HEK293 (cell line): ENCODE results near the gene NCF2.
A peak's percentile ranks its signal among the peaks of the same experiment; 100 is the strongest.

Experiments used
- CTCF ChIA-PET: fragments of 350-600 bp; formaldehyde crosslinking; extraction: SDS; loops from one replicate; lab custom pipeline; 2021; ENCODE audit warnings: antibody characterized with exemption; lab: Yijun Ruan, JAX
- POLR2A ChIA-PET: fragments of 300-600 bp; formaldehyde crosslinking; extraction: SDS; loops from one replicate; lab custom pipeline; 2020; ENCODE audit warnings: antibody characterized with exemption, inconsistent platforms; lab: Yijun Ruan, JAX
- H3K27ac ChIP-seq: fragments of 200-500 bp; sonication (Bioruptor generic); 2 replicates; pipeline ENCODE4 v1.5.1; 2014; ENCODE audit warnings: low read depth, low read length, control low read depth, inconsistent platforms; ENCODE audit errors: extremely low read depth
- H3K36me3 ChIP-seq, 2 experiments: fragments of 200-500 bp in 1 of 2; sonication (Bioruptor generic) in 1 of 2; 1 replicate in 1 of 2; 2 replicates in 1 of 2; pipeline ENCODE4 v1.5.1; 2014 to 2017; ENCODE audit warnings: inconsistent platforms in 2 of 2, low read length in 2 of 2; ENCODE audit not compliant: control insufficient read depth in 2 of 2, insufficient read depth in 1 of 2
- H3K4me1 ChIP-seq: fragments of 200-500 bp; sonication (Bioruptor generic); 2 replicates; pipeline ENCODE4 v1.5.1; 2014; ENCODE audit warnings: mild to moderate bottlenecking, low read length, inconsistent platforms; ENCODE audit not compliant: control insufficient read depth, insufficient read depth
- H3K4me3 ChIP-seq: 2 replicates; pipeline ENCODE4 v1.5.1; 2011; ENCODE audit warnings: low read depth, mild to moderate bottlenecking, control low read depth, low read length, moderate library complexity
- H3K9me3 ChIP-seq: fragments of 200-500 bp; sonication (Bioruptor generic); 2 replicates; pipeline ENCODE4 v1.5.1; 2014; ENCODE audit warnings: low read depth, low read length, inconsistent platforms; ENCODE audit not compliant: control insufficient read depth, insufficient read depth
- EGR2 ChIP-seq: fragments of 450-650 bp; formaldehyde crosslinking; IDR thresholded peaks from 2 replicates; pipeline ENCODE4 v1.5.1; 2016; ENCODE audit warnings: low read depth, missing biosample characterization, missing genetic modification characterization
- HOXA7 ChIP-seq: sonication (generic); formaldehyde crosslinking; IDR thresholded peaks from 2 replicates; pipeline ENCODE4 v1.8.1; 2022; ENCODE audit warnings: missing genetic modification reagents, borderline replicate concordance
- KLF8 ChIP-seq: fragments of 450-650 bp; formaldehyde crosslinking; IDR thresholded peaks from 2 replicates; pipeline ENCODE4 v1.5.1; 2016; ENCODE audit warnings: missing biosample characterization, missing genetic modification characterization
- SCRT1 ChIP-seq: fragments of 450-650 bp; formaldehyde crosslinking; IDR thresholded peaks from 2 replicates; pipeline ENCODE4 v1.5.1; 2016; ENCODE audit warnings: missing biosample characterization, missing genetic modification characterization, borderline replicate concordance
- WT1 ChIP-seq: fragments of 450-650 bp; formaldehyde crosslinking; IDR thresholded peaks from 2 replicates; pipeline ENCODE4 v1.5.1; 2016; ENCODE audit warnings: missing biosample characterization, missing genetic modification characterization
- ZNF10 ChIP-seq: fragments of 450-650 bp; formaldehyde crosslinking; IDR thresholded peaks from 2 replicates; pipeline ENCODE4 v1.5.1; 2017; ENCODE audit warnings: missing biosample characterization, missing genetic modification characterization
- ZNF133 ChIP-seq: fragments of 450-650 bp; formaldehyde crosslinking; IDR thresholded peaks from 2 replicates; pipeline ENCODE4 v1.5.1; 2016; ENCODE audit warnings: missing biosample characterization, missing genetic modification characterization
- ZNF157 ChIP-seq: fragments of 450-650 bp; formaldehyde crosslinking; IDR thresholded peaks from 2 replicates; pipeline ENCODE4 v1.5.1; 2016; ENCODE audit warnings: missing biosample characterization, missing genetic modification characterization
- ZNF274 ChIP-seq, 2 experiments: fragments of 200-500 bp in 1 of 2; fragments of 450-650 bp in 1 of 2; sonication (Bioruptor generic) in 1 of 2; formaldehyde crosslinking in 1 of 2; IDR thresholded peaks; 2 replicates each; pipeline versions ENCODE4 v1.5.1 to v1.6.1; 2014 to 2016; ENCODE audit warnings: borderline replicate concordance in 1 of 2, inconsistent platforms in 1 of 2, low read length in 1 of 2, missing biosample characterization in 1 of 2, missing genetic modification characterization in 1 of 2
- ZNF302 ChIP-seq: fragments of 450-650 bp; formaldehyde crosslinking; IDR thresholded peaks from 2 replicates; pipeline ENCODE4 v1.5.1; 2016; ENCODE audit warnings: missing biosample characterization, missing genetic modification characterization, low read depth
- ZNF426 ChIP-seq: fragments of 450-650 bp; formaldehyde crosslinking; IDR thresholded peaks from 2 replicates; pipeline ENCODE4 v1.5.1; 2017; ENCODE audit warnings: missing biosample characterization, missing genetic modification characterization, mild to moderate bottlenecking, inconsistent platforms, moderate library complexity
- ZNF48 ChIP-seq: fragments of 450-650 bp; formaldehyde crosslinking; IDR thresholded peaks from 2 replicates; pipeline ENCODE4 v1.5.1; 2016; ENCODE audit warnings: missing biosample characterization, missing genetic modification characterization
- ZNF558 ChIP-seq: fragments of 450-650 bp; formaldehyde crosslinking; IDR thresholded peaks from 2 replicates; pipeline ENCODE4 v1.5.1; 2016; ENCODE audit warnings: missing biosample characterization, missing genetic modification characterization
- ZNF664 ChIP-seq: fragments of 450-650 bp; formaldehyde crosslinking; IDR thresholded peaks from 2 replicates; pipeline ENCODE4 v1.5.1; 2016; ENCODE audit warnings: missing biosample characterization, missing genetic modification characterization
- ZNF776 ChIP-seq: fragments of 450-650 bp; formaldehyde crosslinking; IDR thresholded peaks from 2 replicates; pipeline ENCODE4 v1.5.0; 2017; ENCODE audit warnings: missing biosample characterization, missing genetic modification characterization, borderline replicate concordance
- ZXDB ChIP-seq: fragments of 450-650 bp; formaldehyde crosslinking; IDR thresholded peaks from 2 replicates; pipeline ENCODE4 v1.5.1; 2016; ENCODE audit warnings: missing biosample characterization, missing genetic modification characterization
- TF ChIP-seq, protein P1 (sequence below): fragments of 450-650 bp; formaldehyde crosslinking; IDR thresholded peaks from 2 replicates; pipeline ENCODE4 v1.5.1; 2016; ENCODE audit warnings: missing biosample characterization, missing genetic modification characterization
- TF ChIP-seq, protein P2 (sequence below): fragments of 450-650 bp; formaldehyde crosslinking; IDR thresholded peaks from 2 replicates; pipeline ENCODE4 v1.5.1; 2017; ENCODE audit warnings: missing biosample characterization, missing genetic modification characterization
- TF ChIP-seq, protein P3 (sequence below): fragments of 450-650 bp; formaldehyde crosslinking; IDR thresholded peaks from 2 replicates; pipeline ENCODE4 v1.5.1; 2017; ENCODE audit warnings: missing biosample characterization, missing genetic modification characterization
- TF ChIP-seq, protein P4 (sequence below): fragments of 450-650 bp; formaldehyde crosslinking; optimal IDR thresholded peaks from 2 replicates; pipeline ENCODE3; 2016; ENCODE audit warnings: missing biosample characterization, mild to moderate bottlenecking, missing genetic modification characterization

NCF2 gene

DNA sequence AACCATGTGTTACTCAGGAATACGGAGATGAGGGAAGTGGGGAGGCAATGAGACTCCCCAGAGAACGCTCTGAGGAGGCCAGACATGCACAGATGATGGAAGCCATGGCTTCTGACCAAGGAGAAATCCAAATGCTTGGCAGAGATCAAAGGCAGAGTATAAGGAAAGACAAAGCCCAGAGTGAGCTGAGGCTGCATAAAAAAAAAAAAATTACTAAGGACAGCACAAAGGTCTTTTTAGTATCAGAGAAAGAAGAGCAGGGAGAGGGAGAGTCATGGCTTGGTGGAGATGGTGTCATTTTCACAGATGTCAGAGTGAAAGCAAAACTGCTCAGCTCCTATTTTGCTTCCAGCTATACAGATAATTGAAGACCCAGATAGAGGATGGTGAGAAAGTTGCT, 8.1 kb upstream of the NCF2 start (continued):
- TF ChIP-seq, protein P1, sequence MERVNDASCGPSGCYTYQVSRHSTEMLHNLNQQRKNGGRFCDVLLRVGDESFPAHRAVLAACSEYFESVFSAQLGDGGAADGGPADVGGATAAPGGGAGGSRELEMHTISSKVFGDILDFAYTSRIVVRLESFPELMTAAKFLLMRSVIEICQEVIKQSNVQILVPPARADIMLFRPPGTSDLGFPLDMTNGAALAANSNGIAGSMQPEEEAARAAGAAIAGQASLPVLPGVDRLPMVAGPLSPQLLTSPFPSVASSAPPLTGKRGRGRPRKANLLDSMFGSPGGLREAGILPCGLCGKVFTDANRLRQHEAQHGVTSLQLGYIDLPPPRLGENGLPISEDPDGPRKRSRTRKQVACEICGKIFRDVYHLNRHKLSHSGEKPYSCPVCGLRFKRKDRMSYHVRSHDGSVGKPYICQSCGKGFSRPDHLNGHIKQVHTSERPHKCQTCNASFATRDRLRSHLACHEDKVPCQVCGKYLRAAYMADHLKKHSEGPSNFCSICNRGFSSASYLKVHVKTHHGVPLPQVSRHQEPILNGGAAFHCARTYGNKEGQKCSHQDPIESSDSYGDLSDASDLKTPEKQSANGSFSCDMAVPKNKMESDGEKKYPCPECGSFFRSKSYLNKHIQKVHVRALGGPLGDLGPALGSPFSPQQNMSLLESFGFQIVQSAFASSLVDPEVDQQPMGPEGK (tag by site-specific recombination), result no peak

DNA sequence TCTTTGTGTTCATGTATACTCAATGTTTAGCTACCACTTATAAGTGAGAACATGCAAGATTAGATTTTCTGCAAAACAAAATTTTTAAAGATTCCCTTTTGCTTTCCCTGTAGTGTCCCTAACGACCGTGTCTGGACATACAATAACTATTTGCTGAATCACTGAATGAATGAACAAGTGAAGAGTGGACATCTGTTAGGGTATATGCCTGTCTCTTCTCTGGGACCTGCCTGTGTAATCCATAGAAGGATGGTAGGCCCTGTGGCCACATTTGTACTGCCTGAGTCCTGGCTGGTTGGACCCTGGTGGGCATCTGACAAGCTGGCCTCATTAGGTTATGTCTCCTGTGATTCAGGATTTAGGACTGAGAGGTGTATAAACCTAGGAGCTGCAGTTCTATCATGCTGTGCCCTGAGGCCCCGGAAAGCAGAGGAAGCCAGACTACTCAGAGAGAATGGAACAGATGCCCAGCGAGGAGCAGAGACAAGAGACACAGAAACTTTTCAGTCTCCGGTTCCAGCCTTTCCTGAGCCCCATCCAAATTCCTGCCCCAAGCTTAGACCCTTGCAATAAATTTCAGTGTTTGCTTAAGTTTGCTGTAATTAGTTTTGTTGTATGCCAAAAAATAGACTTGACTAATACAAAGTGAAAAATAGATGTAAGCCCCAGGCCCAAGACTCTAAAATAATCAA, 7.5 kb upstream of the NCF2 start:
- H3K9me3 ChIP-seq, result no peaks in the 10 kb centered on the region
- no peaks in the 10 kb centered on the region for H3K36me3 ChIP-seq
- H3K27ac ChIP-seq, result no peak overlapping the region
- ChIA-PET POLR2A (no interaction called here), CTCF (interaction anchor here (0.8 kb wide), 1 partner anchor 18 kb away, joined by 3 read pairs; no protein-coding TSS in a partner anchor)
- H3K4me1 ChIP-seq, result no peaks in the 10 kb centered on the region
- no peak overlapping the region for H3K4me3 ChIP-seq
- TF ChIP-seq ZNF302, result no peak

DNA sequence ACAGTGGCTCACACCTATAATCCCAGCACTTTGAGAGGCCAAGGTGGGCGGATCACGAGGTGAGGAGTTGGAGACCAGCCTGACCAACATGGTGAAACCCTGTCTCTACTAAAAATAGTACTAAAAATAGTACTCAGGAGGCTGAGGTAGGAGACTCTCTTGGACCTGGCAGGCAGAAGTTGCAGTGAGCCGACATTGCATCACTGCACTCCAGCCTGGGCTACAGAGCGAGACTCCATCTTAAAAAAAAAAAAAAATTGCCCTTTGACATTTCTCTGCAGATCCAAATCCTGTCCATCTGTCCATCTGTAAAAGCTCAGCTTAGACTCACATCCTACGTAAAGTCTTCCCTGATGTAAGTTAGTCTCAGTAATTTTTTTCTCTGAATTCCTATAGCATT, 6.2 kb upstream of the NCF2 start:
- TF ChIP-seq ZNF776 (tag by site-specific recombination), result no peak
- TF ChIP-seq KLF8 (tag by site-specific recombination), result no peak
- Histone ChIP-seq H3K27ac (no peak overlapping the region), H3K4me1 (no peaks in the 10 kb centered on the region), H3K4me3 (no peak overlapping the region), H3K36me3 (no peaks in the 10 kb centered on the region), H3K9me3 (no peaks in the 10 kb centered on the region)
- ChIA-PET CTCF (no interaction called here), POLR2A (no interaction called here)

DNA sequence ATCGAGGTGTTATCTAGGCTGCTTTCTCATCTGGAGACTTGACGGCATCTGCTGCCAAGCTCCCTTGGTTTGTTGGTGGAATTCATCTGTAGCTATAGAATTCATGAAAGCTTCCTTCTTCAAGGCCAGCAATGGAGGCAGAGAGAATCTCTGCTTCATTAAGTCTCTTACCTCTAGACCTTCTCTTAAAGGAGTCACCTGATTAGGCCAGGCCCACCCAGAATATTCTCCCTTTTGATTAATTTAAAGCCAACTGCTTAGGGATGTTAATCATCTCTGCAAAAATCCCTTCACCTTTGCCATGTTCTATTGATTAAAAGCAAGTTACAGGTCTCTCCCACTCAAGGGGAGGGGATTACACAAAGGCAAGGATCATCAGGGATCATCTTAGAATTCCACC, 5.3 kb upstream of the NCF2 start:
- Histone ChIP-seq H3K9me3 (no peaks in the 10 kb centered on the region), H3K4me1 (no peaks in the 10 kb centered on the region), H3K36me3 (no peaks in the 10 kb centered on the region), H3K27ac (no peak overlapping the region), H3K4me3 (no peak overlapping the region)
- CTCF ChIA-PET, result no interaction called here
- TF ChIP-seq ZNF274 (IDR thresholded peaks at IDR 0.05; ENCODE audit: low read length) (no peak), ZNF274 (tag by site-specific recombination; IDR thresholded peaks at IDR 0.05; ENCODE audit: borderline replicate concordance) (no peak), HOXA7 (CRISPR knock-in tag) (no peak), ZNF10 (tag by site-specific recombination) (peak; percentile 99)
- TF ChIP-seq, protein P2, sequence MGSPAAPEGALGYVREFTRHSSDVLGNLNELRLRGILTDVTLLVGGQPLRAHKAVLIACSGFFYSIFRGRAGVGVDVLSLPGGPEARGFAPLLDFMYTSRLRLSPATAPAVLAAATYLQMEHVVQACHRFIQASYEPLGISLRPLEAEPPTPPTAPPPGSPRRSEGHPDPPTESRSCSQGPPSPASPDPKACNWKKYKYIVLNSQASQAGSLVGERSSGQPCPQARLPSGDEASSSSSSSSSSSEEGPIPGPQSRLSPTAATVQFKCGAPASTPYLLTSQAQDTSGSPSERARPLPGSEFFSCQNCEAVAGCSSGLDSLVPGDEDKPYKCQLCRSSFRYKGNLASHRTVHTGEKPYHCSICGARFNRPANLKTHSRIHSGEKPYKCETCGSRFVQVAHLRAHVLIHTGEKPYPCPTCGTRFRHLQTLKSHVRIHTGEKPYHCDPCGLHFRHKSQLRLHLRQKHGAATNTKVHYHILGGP (tag by site-specific recombination), result no peak
- POLR2A ChIA-PET, result no interaction called here

DNA sequence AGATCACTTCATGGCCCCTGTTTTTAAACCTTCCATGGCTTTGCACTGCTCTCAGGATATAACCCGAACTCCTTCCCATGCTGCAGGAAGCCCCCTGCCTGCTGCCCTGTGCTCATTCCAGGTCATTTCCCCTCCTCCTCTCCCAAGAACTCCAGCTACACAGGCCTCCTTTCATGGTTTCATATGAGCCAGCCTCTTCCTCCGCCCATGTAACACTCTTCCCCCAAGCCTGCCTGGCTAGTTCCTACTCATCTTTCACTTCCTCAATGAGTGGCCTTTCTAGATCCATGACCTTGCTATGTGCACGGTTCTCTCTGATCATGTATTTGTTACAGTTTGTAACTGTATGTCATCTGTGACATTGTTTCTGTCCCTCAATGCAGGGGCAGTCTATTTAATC, 3.1 kb upstream of the NCF2 start:
- ChIA-PET CTCF (interaction anchor here (0.6 kb wide), 1 partner anchor 26 kb away, joined by 4 read pairs; no protein-coding TSS in a partner anchor), POLR2A (no interaction called here)
- Histone ChIP-seq H3K9me3 (no peaks in the 10 kb centered on the region), H3K36me3 (no peaks in the 10 kb centered on the region), H3K27ac (no peak overlapping the region), H3K4me1 (no peaks in the 10 kb centered on the region), H3K4me3 (no peak overlapping the region)
- TF ChIP-seq ZXDB (tag by site-specific recombination) (no peak), ZNF558 (tag by site-specific recombination) (no peak), SCRT1 (tag by site-specific recombination) (no peak), ZNF48 (tag by site-specific recombination) (no peak), ZNF157 (tag by site-specific recombination) (no peak), ZNF664 (tag by site-specific recombination) (no peak), EGR2 (tag by site-specific recombination) (no peak), ZNF133 (tag by site-specific recombination) (no peak), ZNF426 (no peak), WT1 (tag by site-specific recombination) (no peak)
- TF ChIP-seq, protein P3, sequence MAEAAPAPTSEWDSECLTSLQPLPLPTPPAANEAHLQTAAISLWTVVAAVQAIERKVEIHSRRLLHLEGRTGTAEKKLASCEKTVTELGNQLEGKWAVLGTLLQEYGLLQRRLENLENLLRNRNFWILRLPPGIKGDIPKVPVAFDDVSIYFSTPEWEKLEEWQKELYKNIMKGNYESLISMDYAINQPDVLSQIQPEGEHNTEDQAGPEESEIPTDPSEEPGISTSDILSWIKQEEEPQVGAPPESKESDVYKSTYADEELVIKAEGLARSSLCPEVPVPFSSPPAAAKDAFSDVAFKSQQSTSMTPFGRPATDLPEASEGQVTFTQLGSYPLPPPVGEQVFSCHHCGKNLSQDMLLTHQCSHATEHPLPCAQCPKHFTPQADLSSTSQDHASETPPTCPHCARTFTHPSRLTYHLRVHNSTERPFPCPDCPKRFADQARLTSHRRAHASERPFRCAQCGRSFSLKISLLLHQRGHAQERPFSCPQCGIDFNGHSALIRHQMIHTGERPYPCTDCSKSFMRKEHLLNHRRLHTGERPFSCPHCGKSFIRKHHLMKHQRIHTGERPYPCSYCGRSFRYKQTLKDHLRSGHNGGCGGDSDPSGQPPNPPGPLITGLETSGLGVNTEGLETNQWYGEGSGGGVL (tag by site-specific recombination), result no peak
- TF ChIP-seq, protein P4, sequence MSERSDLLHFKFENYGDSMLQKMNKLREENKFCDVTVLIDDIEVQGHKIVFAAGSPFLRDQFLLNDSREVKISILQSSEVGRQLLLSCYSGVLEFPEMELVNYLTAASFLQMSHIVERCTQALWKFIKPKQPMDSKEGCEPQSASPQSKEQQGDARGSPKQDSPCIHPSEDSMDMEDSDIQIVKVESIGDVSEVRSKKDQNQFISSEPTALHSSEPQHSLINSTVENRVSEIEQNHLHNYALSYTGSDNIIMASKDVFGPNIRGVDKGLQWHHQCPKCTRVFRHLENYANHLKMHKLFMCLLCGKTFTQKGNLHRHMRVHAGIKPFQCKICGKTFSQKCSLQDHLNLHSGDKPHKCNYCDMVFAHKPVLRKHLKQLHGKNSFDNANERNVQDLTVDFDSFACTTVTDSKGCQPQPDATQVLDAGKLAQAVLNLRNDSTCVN, result no peak
